ENCODE data around the gene ABLIM2. TPM values are rescaled to one million over a fixed set of nuclear protein-coding genes. Genes with fewer than 3 reads are reported as not detected.

Gene ABLIM2
- polyA plus RNA-seq, 1 donor from 2014 or later, result 14.9 TPM

GRCh38 chr4:8005033-8005808, 153.4 kb downstream of the ABLIM2 start:
- no peaks in the 10 kb centered on the region for H3K79me2 ChIP-seq (replicated peaks; ENCODE audit: insufficient read depth, low read length)
- no peaks in the 10 kb centered on the region for H4K20me1 ChIP-seq (ENCODE audit: insufficient read depth)
- no peak overlapping the region for H3K27ac ChIP-seq (ENCODE audit: low read length)
- TF ChIP-seq EZH2 (IDR thresholded peaks at IDR 0.05; ENCODE audit: borderline replicate concordance, insufficient read depth, low read length, poor library complexity, severe bottlenecking) (no peak), SMC3 (conservative IDR thresholded peaks at IDR 0.05; ENCODE audit: poor library complexity) (no peak), POLR2AphosphoS5 (IDR thresholded peaks at IDR 0.05) (no peak), MXI1 (conservative IDR thresholded peaks at IDR 0.05; ENCODE audit: poor library complexity, severe bottlenecking) (no peak)
- TF ChIP-seq, protein P1, sequence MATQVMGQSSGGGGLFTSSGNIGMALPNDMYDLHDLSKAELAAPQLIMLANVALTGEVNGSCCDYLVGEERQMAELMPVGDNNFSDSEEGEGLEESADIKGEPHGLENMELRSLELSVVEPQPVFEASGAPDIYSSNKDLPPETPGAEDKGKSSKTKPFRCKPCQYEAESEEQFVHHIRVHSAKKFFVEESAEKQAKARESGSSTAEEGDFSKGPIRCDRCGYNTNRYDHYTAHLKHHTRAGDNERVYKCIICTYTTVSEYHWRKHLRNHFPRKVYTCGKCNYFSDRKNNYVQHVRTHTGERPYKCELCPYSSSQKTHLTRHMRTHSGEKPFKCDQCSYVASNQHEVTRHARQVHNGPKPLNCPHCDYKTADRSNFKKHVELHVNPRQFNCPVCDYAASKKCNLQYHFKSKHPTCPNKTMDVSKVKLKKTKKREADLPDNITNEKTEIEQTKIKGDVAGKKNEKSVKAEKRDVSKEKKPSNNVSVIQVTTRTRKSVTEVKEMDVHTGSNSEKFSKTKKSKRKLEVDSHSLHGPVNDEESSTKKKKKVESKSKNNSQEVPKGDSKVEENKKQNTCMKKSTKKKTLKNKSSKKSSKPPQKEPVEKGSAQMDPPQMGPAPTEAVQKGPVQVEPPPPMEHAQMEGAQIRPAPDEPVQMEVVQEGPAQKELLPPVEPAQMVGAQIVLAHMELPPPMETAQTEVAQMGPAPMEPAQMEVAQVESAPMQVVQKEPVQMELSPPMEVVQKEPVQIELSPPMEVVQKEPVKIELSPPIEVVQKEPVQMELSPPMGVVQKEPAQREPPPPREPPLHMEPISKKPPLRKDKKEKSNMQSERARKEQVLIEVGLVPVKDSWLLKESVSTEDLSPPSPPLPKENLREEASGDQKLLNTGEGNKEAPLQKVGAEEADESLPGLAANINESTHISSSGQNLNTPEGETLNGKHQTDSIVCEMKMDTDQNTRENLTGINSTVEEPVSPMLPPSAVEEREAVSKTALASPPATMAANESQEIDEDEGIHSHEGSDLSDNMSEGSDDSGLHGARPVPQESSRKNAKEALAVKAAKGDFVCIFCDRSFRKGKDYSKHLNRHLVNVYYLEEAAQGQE (IDR thresholded peaks at IDR 0.05; ENCODE audit: borderline replicate concordance), result no peak
- no peak overlapping the region for H3K9ac ChIP-seq (ENCODE audit: low read length)
- H3K4me3 ChIP-seq (ENCODE audit: low read length), result no peak overlapping the region
- no peak overlapping the region for H3K4me2 ChIP-seq (ENCODE audit: low read length)
- H3K9me2 ChIP-seq (ENCODE audit: insufficient read depth, low read length), result no peaks in the 10 kb centered on the region
- H2AFZ ChIP-seq (ENCODE audit: low read depth, low read length), result no peak overlapping the region
- H3K27me3 ChIP-seq (ENCODE audit: insufficient read depth, low read depth, low read length), result no peaks in the 10 kb centered on the region
- H3K36me3 ChIP-seq (ENCODE audit: insufficient read depth, low read length), result no peaks in the 10 kb centered on the region
- H3K9me3 ChIP-seq (ENCODE audit: low read length), result no peaks in the 10 kb centered on the region
- no peaks in the 10 kb centered on the region for H3F3A ChIP-seq (ENCODE audit: insufficient read depth, low read length, poor library complexity, severe bottlenecking)

- no peak for TF ChIP-seq CTCF (IDR thresholded peaks at IDR 0.05; ENCODE audit: poor library complexity, severe bottlenecking)
- TF ChIP-seq TAF1 (IDR thresholded peaks at IDR 0.05; ENCODE audit: low read depth), result no peak
- no peak for TF ChIP-seq EP300 (conservative IDR thresholded peaks at IDR 0.05; ENCODE audit: poor library complexity, severe bottlenecking)
- Histone ChIP-seq H3K27me3 (ENCODE audit: insufficient read depth, low read depth, low read length) (no peaks in the 10 kb centered on the region), H3K36me3 (ENCODE audit: insufficient read depth, low read length) (no peaks in the 10 kb centered on the region), H3K4me2 (ENCODE audit: low read length) (no peak overlapping the region), H3K4me3 (ENCODE audit: low read length) (no peak overlapping the region), H3K9ac (ENCODE audit: low read length) (no peak overlapping the region), H3F3A (ENCODE audit: insufficient read depth, low read length, poor library complexity, severe bottlenecking) (no peaks in the 10 kb centered on the region), H4K20me1 (ENCODE audit: insufficient read depth) (no peaks in the 10 kb centered on the region), H3K9me2 (ENCODE audit: insufficient read depth, low read length) (no peaks in the 10 kb centered on the region), H2AFZ (ENCODE audit: low read depth, low read length) (no peak overlapping the region), H3K27ac (ENCODE audit: low read length) (no peak overlapping the region), H3K79me2 (replicated peaks; ENCODE audit: insufficient read depth, low read length) (no peaks in the 10 kb centered on the region), H3K9me3 (ENCODE audit: low read length) (no peaks in the 10 kb centered on the region)
These were observed 154.5 kb downstream of the ABLIM2 start for GRCh38 chr4:8004066-8004465.

All from neural cell (in vitro differentiated cells).